Skeletal muscle cell (primary cell): ENCODE measurements around the gene RNF40.
"Not testable (repeated sequence)": the region's sequence is repeated elsewhere in the genome, so short reads cannot be mapped to it uniquely, and the experiment has no call there.

ENCODE experiments used
- DNase-seq: peaks from one replicate; pipeline ENCODE4 v3.0.0-alpha.2; 2010; ENCODE audit warnings: low read depth
- H3K4me3 ChIP-seq: 2 replicates; pipeline ENCODE4 v1.5.1; 2011; ENCODE audit warnings: low read depth, mild to moderate bottlenecking, control low read depth, low read length, moderate library complexity

The RNF40 gene

GRCh38 chr16:30802936-30803335 lies 40.8 kb downstream of the RNF40 start:
- H3K4me3 ChIP-seq = no peak overlapping the region
- DNase-seq = no peak

GRCh38 chr16:30805056-30805369 lies 42.9 kb downstream of the RNF40 start:
- no peak for DNase-seq
- H3K4me3 ChIP-seq = peak overlapping the region; percentile 65

- H3K4me3 ChIP-seq = peak overlapping the region; percentile 65
- DNase-seq = no peak
These were observed 43.4 kb downstream of the RNF40 start for GRCh38 chr16:30805370-30806169.

- no peak for DNase-seq
- H3K4me3 ChIP-seq = no peak overlapping the region
These were observed 46.0 kb downstream of the RNF40 start for GRCh38 chr16:30808146-30808545.

- DNase-seq, H3K4me3 ChIP-seq: not testable (repeated sequence)
These were observed 46.8 kb downstream of the RNF40 start for GRCh38 chr16:30808890-30809426.

- DNase-seq, H3K4me3 ChIP-seq: not testable (repeated sequence)
These were observed 47.6 kb downstream of the RNF40 start for GRCh38 chr16:30809675-30810074.

GRCh38 chr16:30813821-30814189 lies 51.7 kb downstream of the RNF40 start:
- no peak for DNase-seq
- peak overlapping the region; percentile 43 for H3K4me3 ChIP-seq

- no peak for DNase-seq
- H3K4me3 ChIP-seq = no peak overlapping the region
These were observed 54.6 kb downstream of the RNF40 start for GRCh38 chr16:30816769-30817168.

- H3K4me3 ChIP-seq = no peak overlapping the region
- no peak for DNase-seq
These were observed 58.9 kb downstream of the RNF40 start for GRCh38 chr16:30820952-30821421.

GRCh38 chr16:30821441-30821840 lies 59.3 kb downstream of the RNF40 start:
- DNase-seq, H3K4me3 ChIP-seq: not testable (repeated sequence)

- no peak overlapping the region for H3K4me3 ChIP-seq
- no peak for DNase-seq
These were observed 59.8 kb downstream of the RNF40 start for GRCh38 chr16:30821891-30822290.
